ENCODE measurements around the gene WDR76.
A peak's percentile ranks its signal among the peaks of the same experiment; 100 is the strongest.

WDR76 gene

GRCh38 chr15:43889042-43889441 is 62.2 kb downstream of the WDR76 start:
- no peak for TF ChIP-seq GATA2 (IDR thresholded peaks at IDR 0.05; ENCODE audit: low read depth, low read length)
- TF ChIP-seq GATA3 (IDR thresholded peaks at IDR 0.05; ENCODE audit: low read depth, low read length) = no peak

- TF ChIP-seq GATA3 (IDR thresholded peaks at IDR 0.05; ENCODE audit: low read depth, low read length) (no peak), GATA2 (IDR thresholded peaks at IDR 0.05; ENCODE audit: low read depth, low read length) (no peak)
Measured at GRCh38 chr15:43893956-43894355, 67.2 kb downstream of the WDR76 start.

DNA sequence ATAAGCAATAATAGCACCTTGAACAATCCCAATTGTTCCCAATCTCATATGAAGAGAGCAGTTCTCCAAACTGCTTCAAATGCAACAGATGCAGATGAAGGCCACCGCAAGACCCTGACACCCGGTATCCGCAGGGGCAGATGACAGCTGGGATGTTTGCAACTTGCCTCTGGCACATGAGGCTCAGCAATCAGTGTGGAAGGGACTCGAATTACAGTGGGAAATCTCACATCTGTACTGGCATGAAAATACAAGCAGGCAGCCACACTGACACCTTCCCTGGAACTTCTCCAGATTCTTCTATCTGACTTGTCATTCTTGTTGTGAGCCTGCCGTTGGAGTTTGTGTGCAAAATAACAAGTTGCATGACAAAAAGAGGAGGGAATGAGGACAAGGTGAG is 68.8 kb downstream of the WDR76 start:
- TF ChIP-seq GATA2 (IDR thresholded peaks at IDR 0.05; ENCODE audit: low read depth, low read length) (no peak), GATA3 (IDR thresholded peaks at IDR 0.05; ENCODE audit: low read depth, low read length) (no peak)

DNA sequence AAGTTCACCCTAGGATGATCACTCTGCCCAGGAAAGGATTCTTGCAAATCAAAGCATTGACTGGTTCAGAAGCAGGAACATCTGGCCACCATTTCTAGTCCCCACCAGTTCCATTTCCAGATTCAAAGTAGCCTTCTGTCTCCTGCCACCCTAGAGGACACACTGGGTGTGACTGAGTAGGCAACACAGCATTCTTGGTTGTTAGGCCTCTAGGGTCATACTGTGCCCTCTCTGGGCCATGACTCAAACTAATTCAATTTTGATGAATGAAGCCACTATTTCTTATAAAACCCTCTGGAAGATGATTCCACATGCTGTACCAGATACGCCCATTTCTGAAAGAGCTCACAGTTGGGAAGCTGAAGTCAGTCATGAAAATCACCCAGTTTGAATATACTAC is 69.7 kb downstream of the WDR76 start:
- TF ChIP-seq GATA2 (IDR thresholded peaks at IDR 0.05; ENCODE audit: low read depth, low read length) = no peak
- no peak for TF ChIP-seq GATA3 (IDR thresholded peaks at IDR 0.05; ENCODE audit: low read depth, low read length)

GRCh38 chr15:43898891-43899290 is 72.1 kb downstream of the WDR76 start:
- TF ChIP-seq GATA3 (IDR thresholded peaks at IDR 0.05; ENCODE audit: low read depth, low read length) (no peak), GATA2 (IDR thresholded peaks at IDR 0.05; ENCODE audit: low read depth, low read length) (no peak)

DNA sequence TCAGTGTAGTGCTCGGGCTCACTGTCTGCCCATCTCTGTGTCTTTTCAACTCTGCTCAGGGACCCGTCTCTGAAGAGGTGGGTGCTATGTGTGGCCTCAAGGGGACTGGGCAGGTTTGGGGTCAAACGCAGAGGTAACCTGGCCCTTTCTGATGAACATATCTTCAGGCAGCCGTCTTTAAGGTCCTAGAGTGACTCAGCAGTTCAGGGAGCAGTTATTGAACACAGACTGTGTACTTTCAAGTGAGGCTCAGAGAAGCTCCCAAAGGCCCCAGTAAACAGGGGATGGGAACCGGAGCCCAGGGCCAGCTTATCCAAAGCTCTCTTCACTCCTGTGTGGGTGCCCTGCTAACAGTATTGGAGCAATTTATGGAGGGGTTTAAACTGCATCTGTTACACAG is 73.1 kb downstream of the WDR76 start:
- TF ChIP-seq GATA3 (IDR thresholded peaks at IDR 0.05; ENCODE audit: low read depth, low read length) = no peak
- TF ChIP-seq GATA2 (IDR thresholded peaks at IDR 0.05; ENCODE audit: low read depth, low read length) = no peak

DNA sequence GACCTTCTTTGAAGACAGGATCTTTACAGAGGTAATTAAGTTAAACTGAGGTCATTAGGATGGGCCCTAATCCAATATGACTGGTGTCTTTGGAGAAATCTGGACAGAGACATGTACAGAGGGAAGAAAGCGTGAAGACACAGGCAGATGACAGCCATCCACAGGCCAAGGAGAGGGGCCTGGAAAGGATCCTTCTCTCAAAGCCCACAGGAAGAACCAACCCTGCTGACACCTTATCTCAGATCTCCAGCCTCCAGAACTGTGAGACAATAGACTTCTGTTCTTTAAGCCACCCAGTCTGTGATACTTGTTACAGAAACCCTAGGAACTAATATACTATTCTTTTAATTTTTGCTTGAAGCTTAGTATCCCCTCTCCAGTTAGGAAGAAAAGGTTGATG is 74.2 kb downstream of the WDR76 start:
- no peak for TF ChIP-seq GATA3 (IDR thresholded peaks at IDR 0.05; ENCODE audit: low read depth, low read length)
- TF ChIP-seq GATA2 (IDR thresholded peaks at IDR 0.05; ENCODE audit: low read depth, low read length) = 0 out of 2 replicates have a peak, but pooled peaks have one; percentile 13

- TF ChIP-seq GATA3 (IDR thresholded peaks at IDR 0.05; ENCODE audit: low read depth, low read length) (no peak), GATA2 (IDR thresholded peaks at IDR 0.05; ENCODE audit: low read depth, low read length) (no peak)
Measured at GRCh38 chr15:43901495-43901894, 74.7 kb downstream of the WDR76 start.

DNA sequence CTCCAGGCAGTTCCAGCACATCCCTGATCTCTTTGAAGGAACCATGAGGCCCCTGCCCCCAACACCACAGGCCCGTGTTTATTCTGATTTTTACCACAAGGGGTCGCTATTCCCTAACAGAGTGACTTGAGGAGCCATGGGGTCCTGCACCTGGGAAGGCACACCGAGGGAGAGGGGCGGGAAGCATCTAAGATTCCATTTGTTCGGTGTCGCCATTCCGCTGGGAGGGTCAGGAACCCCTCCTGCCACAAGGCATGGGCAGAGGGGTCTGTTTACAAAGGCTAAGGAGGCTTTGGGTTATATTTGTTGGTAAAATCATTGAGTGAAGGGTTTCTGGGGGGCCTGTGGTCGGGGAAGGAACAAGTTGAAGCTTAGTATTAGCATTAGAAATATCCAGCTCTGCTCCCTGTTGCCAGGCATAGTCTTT is 77.1 kb downstream of the WDR76 start:
- no peak for TF ChIP-seq GATA3 (IDR thresholded peaks at IDR 0.05; ENCODE audit: low read depth, low read length)
- TF ChIP-seq GATA2 (IDR thresholded peaks at IDR 0.05; ENCODE audit: low read depth, low read length) = no peak

GRCh38 chr15:43905755-43906154 is 79.0 kb downstream of the WDR76 start:
- TF ChIP-seq GATA2 (IDR thresholded peaks at IDR 0.05; ENCODE audit: low read depth, low read length) (no peak), GATA3 (IDR thresholded peaks at IDR 0.05; ENCODE audit: low read depth, low read length) (no peak)

DNA sequence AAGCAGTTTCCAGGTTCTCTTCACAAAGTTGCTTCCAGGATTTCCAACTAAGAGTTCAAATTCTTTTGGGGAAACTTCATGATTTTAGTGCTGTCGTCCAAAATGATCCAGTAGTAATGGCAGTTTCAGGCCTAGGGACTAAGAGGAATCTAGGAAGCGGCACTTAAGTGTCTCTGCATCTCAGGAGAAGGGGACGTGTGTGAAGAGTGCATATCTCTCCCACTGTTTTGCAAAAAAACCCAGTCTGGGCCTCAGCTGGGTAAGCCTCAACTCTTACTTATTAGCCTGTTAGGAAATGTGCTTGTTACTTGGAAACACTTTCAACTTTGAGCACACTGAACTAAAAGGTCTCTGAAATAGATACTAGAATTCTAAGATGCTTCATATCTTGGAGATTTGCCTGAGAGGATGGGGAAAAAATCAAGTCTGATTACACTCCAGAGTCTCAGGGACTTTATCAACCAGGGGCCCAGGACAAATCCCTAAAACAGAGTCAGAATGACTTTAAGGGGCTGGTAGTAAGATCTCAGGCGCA is 81.8 kb downstream of the WDR76 start:
- TF ChIP-seq GATA2 (IDR thresholded peaks at IDR 0.05; ENCODE audit: low read depth, low read length) (no peak), GATA3 (IDR thresholded peaks at IDR 0.05; ENCODE audit: low read depth, low read length) (no peak)

DNA sequence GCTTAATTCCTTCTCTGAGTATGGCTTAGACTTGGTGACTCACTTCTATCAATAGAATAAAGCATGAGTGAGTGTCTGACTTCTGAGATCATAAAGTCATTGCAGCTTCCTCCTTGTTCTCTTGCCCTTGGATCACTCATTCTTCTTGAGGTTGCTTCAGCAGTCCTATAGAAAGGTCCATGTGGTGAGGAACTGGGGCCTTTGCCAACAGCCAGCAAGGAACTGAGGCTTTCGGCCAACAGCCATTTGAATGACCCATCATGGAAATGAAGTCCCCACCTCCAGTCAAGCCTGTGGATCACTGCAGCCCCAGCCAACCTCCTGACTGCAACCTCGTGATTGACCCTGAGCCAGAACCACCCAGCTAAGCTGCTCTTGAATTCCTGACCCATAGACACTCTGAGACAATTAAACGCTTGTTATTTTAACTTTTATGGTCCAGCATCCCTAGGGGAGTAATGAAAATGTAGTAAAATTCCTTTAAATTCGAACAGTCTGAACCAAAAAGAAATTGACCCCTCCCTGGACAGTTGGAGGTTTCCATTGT is 84.5 kb downstream of the WDR76 start:
- no peak for TF ChIP-seq GATA2 (IDR thresholded peaks at IDR 0.05; ENCODE audit: low read depth, low read length)
- no peak for TF ChIP-seq GATA3 (IDR thresholded peaks at IDR 0.05; ENCODE audit: low read depth, low read length)

DNA sequence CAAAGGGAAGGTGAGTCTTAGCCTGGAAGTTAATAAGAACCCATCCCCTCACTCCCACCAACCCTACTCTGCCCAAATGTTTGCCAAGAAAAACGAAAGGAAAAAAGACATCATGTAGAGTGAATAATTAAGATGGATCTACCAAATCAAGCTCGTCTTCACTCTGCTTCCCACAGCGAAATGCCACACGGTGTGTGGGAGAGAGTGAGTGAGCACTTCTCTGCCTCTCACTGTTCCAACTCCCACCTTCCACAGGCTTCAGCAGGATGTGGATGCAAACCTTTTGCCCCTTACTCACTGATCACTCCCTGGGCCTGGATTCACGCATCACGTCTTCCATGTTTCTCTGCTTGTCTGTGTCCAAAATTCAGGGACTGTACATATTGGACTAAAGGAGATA is 85.4 kb downstream of the WDR76 start:
- no peak for TF ChIP-seq GATA3 (IDR thresholded peaks at IDR 0.05; ENCODE audit: low read depth, low read length)
- TF ChIP-seq GATA2 (IDR thresholded peaks at IDR 0.05; ENCODE audit: low read depth, low read length) = no peak

DNA sequence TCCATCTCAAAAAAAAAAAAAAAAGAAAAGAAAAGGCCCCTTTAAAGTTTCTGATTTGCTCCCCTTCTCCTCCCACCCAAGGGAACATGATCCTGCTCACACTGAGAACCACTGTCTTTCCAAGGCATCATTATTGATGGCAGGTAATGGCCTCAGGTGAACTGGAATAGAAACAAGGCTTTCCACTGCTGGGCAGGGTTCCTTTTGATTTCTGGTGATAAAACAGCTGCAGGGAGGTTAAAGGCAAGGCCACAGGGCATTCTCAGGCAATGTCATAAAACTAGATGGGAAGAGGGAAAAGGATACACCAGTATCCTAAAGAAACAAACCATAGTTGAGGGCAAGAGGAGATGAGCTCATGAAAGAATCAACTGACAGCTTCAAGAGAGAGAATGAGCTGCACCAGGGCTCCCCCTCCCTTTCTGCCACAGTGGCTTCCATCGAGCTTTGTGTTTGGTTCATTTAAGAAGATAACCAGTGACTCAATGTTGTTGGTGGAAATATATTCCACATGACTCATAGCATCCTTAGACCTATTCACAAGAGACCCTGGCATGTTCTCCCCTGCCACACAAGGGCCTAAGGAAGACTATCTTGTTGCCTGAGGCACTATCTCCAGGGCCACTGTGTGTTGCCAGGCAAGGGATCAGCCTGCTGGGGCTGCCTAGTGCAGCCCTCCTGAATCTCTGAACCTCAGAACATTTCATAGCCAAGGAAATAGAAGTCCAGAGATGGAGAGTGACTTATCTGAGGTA is 86.4 kb downstream of the WDR76 start:
- no peak for TF ChIP-seq GATA3 (IDR thresholded peaks at IDR 0.05; ENCODE audit: low read depth, low read length)
- no peak for TF ChIP-seq GATA2 (IDR thresholded peaks at IDR 0.05; ENCODE audit: low read depth, low read length)

GRCh38 chr15:43913941-43914340 is 87.1 kb downstream of the WDR76 start:
- TF ChIP-seq GATA2 (IDR thresholded peaks at IDR 0.05; ENCODE audit: low read depth, low read length) = no peak
- TF ChIP-seq GATA3 (IDR thresholded peaks at IDR 0.05; ENCODE audit: low read depth, low read length) = no peak

Measured in SH-SY5Y (cell line).